ENCODE results near the gene EMILIN2. TPM values are rescaled to one million over a fixed set of nuclear protein-coding genes. Genes with fewer than 3 reads are reported as not detected.
A peak's percentile ranks its signal among the peaks of the same experiment; 100 is the strongest.
"Not testable (repeated sequence)": the region's sequence is repeated elsewhere in the genome, so short reads cannot be mapped to it uniquely, and the experiment has no call there.

EMILIN2 gene
- total RNA-seq, 2 experiments from 2014 or later: 18.6 to 23.0 TPM

GRCh38 chr18:2848247-2849246 lies 1.7 kb downstream of the EMILIN2 start:
- DNase-seq: no peak
- H3K4me3 Mint-ChIP-seq: peak overlapping the region; percentile 80
- ChIA-PET POLR2A (interaction anchor here (0.5 to 0.8 kb wide), 3 partner anchors 51 to 583 kb away, joined by 3 to 4 read pairs (median 3); no protein-coding TSS in a partner anchor), CTCF (interaction anchor here (0.7 to 1.2 kb wide), 3 partner anchors 11 to 335 kb away, joined by 3 to 4 read pairs (median 3); no protein-coding TSS in a partner anchor)
- H3K27me3 Mint-ChIP-seq: peaks cover 49% of the 10 kb centered on the region
- no peaks in the 10 kb centered on the region for H3K36me3 Mint-ChIP-seq (ENCODE audit: low read depth)
- H3K9me3 Mint-ChIP-seq: no peaks in the 10 kb centered on the region
- H3K27ac Mint-ChIP-seq: no peak overlapping the region
- H3K4me1 Mint-ChIP-seq: peaks cover 21% of the 10 kb centered on the region

DNA sequence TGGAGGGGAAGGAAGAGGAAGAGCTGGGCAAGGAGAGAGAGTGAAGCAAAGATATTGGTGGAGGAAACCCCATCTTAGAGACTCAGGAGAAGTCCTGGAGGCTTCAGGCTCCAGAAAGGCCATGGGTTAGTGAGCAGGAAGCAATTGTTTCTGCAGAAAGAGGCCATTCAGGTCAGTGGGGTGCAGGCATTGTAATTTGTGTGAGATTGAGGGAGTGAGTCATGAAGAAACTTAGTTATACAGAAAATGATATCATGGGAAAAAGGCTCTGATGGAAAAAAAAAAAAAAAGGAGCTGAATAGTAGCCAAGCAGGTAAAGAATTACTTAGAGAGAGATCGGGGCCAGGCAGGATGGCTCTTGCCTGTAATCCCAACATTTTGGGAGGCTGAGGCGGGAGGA lies 4.0 kb downstream of the EMILIN2 start:
- Mint-ChIP-seq H3K36me3 (ENCODE audit: low read depth) (no peaks in the 10 kb centered on the region), H3K9me3 (no peaks in the 10 kb centered on the region), H3K4me1 (peaks cover 21% of the 10 kb centered on the region), H3K4me3 (no peak overlapping the region), H3K27me3 (peaks cover 32% of the 10 kb centered on the region), H3K27ac (no peak overlapping the region)
- DNase-seq: no peak
- ChIA-PET POLR2A (interaction anchor here (0.8 kb wide), 1 partner anchor 18 kb away, joined by 7 read pairs; no protein-coding TSS in a partner anchor), CTCF (no interaction called here)

DNA sequence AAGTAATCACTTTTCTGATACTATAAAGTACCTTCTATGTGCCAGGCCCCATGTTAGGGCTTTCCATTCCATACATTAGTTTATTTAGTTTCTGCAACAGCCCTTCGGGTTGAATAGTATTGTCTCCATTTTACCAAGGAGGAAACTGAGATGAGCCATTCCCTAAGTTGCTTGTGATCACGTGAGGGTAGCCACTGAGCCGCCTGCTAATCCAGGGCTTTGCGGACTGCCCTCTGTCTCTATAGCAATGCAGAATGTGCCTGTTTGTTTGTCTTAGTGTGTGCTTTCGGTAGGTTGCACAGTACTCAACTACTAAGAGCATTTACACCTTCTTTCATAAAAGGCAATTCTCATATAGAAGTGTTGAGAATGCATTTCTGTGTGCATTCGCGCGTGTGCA lies 5.0 kb downstream of the EMILIN2 start:
- Mint-ChIP-seq H3K4me3 (no peak overlapping the region), H3K4me1 (peaks cover 18% of the 10 kb centered on the region), H3K27me3 (peaks cover 23% of the 10 kb centered on the region), H3K27ac (no peak overlapping the region), H3K36me3 (ENCODE audit: low read depth) (no peaks in the 10 kb centered on the region), H3K9me3 (no peaks in the 10 kb centered on the region)
- no peak for DNase-seq
- ChIA-PET POLR2A (no interaction called here), CTCF (no interaction called here)

DNA sequence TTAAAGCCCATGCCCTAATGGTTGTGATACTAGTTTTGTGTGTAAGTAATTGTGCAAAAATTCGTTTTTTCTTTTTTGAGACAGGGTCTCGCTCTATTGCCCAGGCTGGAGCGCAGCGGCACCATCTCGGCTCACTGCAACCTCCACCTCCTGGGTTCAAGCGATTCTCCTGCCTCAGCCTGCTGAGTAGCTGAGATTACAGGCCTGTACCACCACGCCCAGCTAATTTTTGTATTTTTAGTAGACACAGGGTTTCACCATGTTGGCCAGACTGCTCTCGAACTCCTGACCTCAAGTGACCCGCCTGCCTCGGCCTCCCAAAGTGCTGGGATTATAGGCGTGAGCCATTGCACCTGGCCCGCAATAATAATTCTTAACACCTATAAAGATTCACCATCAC lies 5.7 kb downstream of the EMILIN2 start:
- CTCF ChIA-PET, POLR2A ChIA-PET: not testable (repeated sequence)
- peaks cover 17% of the 10 kb centered on the region for H3K4me1 Mint-ChIP-seq

GRCh38 chr18:2853173-2853925 lies 6.5 kb downstream of the EMILIN2 start:
- Mint-ChIP-seq H3K9me3 (no peaks in the 10 kb centered on the region), H3K4me3 (no peak overlapping the region), H3K27ac (no peak overlapping the region), H3K4me1 (peaks cover 10% of the 10 kb centered on the region), H3K27me3 (peaks cover 15% of the 10 kb centered on the region), H3K36me3 (ENCODE audit: low read depth) (no peaks in the 10 kb centered on the region)
- POLR2A ChIA-PET: no interaction called here
- CTCF ChIA-PET: no interaction called here
- no peak for DNase-seq

More for the DNA sequence above, 5.7 kb downstream of the EMILIN2 start:
- not testable (repeated sequence) for H3K4me3 Mint-ChIP-seq; DNase-seq; H3K27ac Mint-ChIP-seq; H3K9me3 Mint-ChIP-seq; H3K36me3 Mint-ChIP-seq (ENCODE audit: low read depth)
- peaks cover 23% of the 10 kb centered on the region for H3K27me3 Mint-ChIP-seq

- no peak overlapping the region for H3K4me3 Mint-ChIP-seq
- ChIA-PET POLR2A (no interaction called here), CTCF (interaction anchor here (1.0 kb wide), 1 partner anchor 60 kb away, joined by 3 read pairs; no protein-coding TSS in a partner anchor)
- no peaks in the 10 kb centered on the region for H3K36me3 Mint-ChIP-seq (ENCODE audit: low read depth)
- H3K9me3 Mint-ChIP-seq: no peaks in the 10 kb centered on the region
- H3K27ac Mint-ChIP-seq: no peak overlapping the region
- H3K4me1 Mint-ChIP-seq: peaks cover 5% of the 10 kb centered on the region
- peaks cover 7% of the 10 kb centered on the region for H3K27me3 Mint-ChIP-seq
- DNase-seq: no peak
Observed at GRCh38 chr18:2853926-2854664, 7.3 kb downstream of the EMILIN2 start.

GRCh38 chr18:2854875-2855274 lies 8.1 kb downstream of the EMILIN2 start:
- Mint-ChIP-seq H3K27ac (no peak overlapping the region), H3K36me3 (ENCODE audit: low read depth) (peaks cover 2% of the 10 kb centered on the region), H3K27me3 (peaks cover 6% of the 10 kb centered on the region), H3K4me3 (no peak overlapping the region), H3K4me1 (peaks cover 5% of the 10 kb centered on the region), H3K9me3 (peaks cover 5% of the 10 kb centered on the region)
- no peak for DNase-seq
- ChIA-PET POLR2A (no interaction called here), CTCF (interaction anchor here (1.0 kb wide), 1 partner anchor 59 kb away, joined by 3 read pairs; no protein-coding TSS in a partner anchor)

GRCh38 chr18:2855560-2856350 lies 8.9 kb downstream of the EMILIN2 start:
- Mint-ChIP-seq H3K27ac (no peak overlapping the region), H3K27me3 (peaks cover 6% of the 10 kb centered on the region), H3K4me3 (no peak overlapping the region), H3K9me3 (peaks cover 10% of the 10 kb centered on the region), H3K4me1 (peaks cover 5% of the 10 kb centered on the region), H3K36me3 (ENCODE audit: low read depth) (peaks cover 2% of the 10 kb centered on the region)
- ChIA-PET POLR2A (no interaction called here), CTCF (interaction anchor here (0.6 to 1.0 kb wide), 2 partner anchors 14 to 122 kb away, joined by 3 read pairs; no protein-coding TSS in a partner anchor)
- no peak for DNase-seq

DNA sequence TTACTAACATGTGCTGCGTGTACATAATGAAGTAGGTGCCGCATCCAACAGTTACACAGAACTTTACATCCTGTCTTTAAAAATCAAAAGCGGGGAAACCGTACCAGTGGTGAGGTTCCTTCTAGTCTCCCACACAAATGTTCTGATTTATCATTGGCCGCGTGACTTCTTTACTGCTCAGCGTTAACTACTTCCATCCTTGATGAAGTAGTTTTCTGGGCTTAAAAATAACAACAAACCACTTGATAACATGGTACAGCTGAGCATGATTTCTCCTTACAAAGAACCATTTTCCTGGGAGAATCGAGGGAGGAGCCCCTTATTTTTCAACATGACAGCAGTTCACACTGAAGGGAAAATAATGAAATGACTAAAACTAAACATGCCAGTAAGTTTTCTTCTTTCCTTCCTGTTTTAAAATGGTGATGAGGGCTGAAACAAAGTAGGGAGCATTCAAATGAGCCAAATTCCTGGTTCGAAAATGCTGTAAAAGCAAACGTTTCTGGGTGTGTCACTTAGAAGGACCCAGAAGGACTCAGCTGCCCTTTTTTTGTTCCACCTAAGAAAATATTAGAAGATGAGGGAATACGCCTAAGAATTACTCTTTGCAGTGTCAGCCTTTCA lies 9.9 kb downstream of the EMILIN2 start:
- H3K4me1 Mint-ChIP-seq: peaks cover 5% of the 10 kb centered on the region
- CTCF ChIA-PET: interaction anchor here (0.6 kb wide), 1 partner anchor 121 kb away, joined by 3 read pairs; no protein-coding TSS in a partner anchor
- H3K27me3 Mint-ChIP-seq: peaks cover 6% of the 10 kb centered on the region
- DNase-seq: no peak
- POLR2A ChIA-PET: no interaction called here
- H3K4me3 Mint-ChIP-seq: no peak overlapping the region
- H3K9me3 Mint-ChIP-seq: peaks cover 10% of the 10 kb centered on the region
- H3K27ac Mint-ChIP-seq: no peak overlapping the region
- H3K36me3 Mint-ChIP-seq (ENCODE audit: low read depth): peaks cover 2% of the 10 kb centered on the region

DNA sequence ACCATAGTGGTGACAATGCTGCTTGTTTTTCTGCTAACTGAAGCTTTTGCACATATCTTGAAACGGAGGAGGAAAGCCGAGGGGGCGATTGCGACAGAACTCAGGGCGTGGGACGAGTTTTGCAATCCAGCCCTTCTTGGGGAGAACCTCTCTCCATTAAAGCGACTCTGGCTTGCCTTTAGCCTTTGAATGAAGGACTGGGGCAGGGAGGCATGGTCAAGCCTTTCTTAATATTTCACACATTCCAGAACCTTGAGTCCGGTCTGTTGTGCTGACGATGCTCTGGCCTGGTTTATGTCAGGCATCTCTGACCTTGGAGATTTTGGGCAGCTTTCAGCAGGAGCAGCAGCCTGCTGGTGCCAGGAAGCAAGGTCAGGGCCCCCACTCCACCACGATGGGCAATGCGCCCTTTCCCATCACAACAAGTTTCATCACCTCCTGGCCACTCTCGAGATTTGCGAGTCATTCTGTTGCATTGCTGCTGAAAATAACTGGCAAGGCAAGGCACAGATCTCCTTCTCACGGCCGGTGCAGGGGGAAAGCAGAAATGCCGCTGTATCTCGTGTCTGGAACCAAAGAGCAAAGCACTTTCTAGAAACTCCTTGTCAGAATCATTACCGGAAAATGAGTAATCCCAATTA lies 10.8 kb downstream of the EMILIN2 start:
- ChIA-PET POLR2A (no interaction called here), CTCF (no interaction called here)
- Mint-ChIP-seq H3K9me3 (peaks cover 10% of the 10 kb centered on the region), H3K36me3 (ENCODE audit: low read depth) (peaks cover 2% of the 10 kb centered on the region), H3K27me3 (peaks cover 10% of the 10 kb centered on the region), H3K4me3 (no peak overlapping the region), H3K27ac (no peak overlapping the region), H3K4me1 (peaks cover 5% of the 10 kb centered on the region)
- no peak for DNase-seq

GRCh38 chr18:2860397-2860796 lies 13.6 kb downstream of the EMILIN2 start:
- H3K36me3 Mint-ChIP-seq (ENCODE audit: low read depth); H3K4me1 Mint-ChIP-seq; H3K27ac Mint-ChIP-seq; POLR2A ChIA-PET; H3K4me3 Mint-ChIP-seq; DNase-seq; CTCF ChIA-PET: not testable (repeated sequence)
- Mint-ChIP-seq H3K9me3 (peaks cover 10% of the 10 kb centered on the region), H3K27me3 (peaks cover 23% of the 10 kb centered on the region)
